Daoy (cell line): Measurements from ENCODE around the gene ARSD. TPM values are rescaled to one million over a fixed set of nuclear protein-coding genes. Genes with fewer than 3 reads are reported as not detected.
"Not testable (repeated sequence)": the region's sequence is repeated elsewhere in the genome, so short reads cannot be mapped to it uniquely, and the experiment has no call there.

Experiments used
- DNase-seq: peaks from one replicate; pipeline ENCODE4 v3.0.0-alpha.2; 2015; ENCODE audit warnings: low read depth
- total RNA-seq: library from RNA; depleted of rRNA; stranded (reverse); fragments of >200 nt; shearing (Covaris generic); gene quantifications from 2 replicates; pipeline ENCODE4 v1.2.3, GENCODE V29; 2014; rRNA removed

ARSD gene, protein sequence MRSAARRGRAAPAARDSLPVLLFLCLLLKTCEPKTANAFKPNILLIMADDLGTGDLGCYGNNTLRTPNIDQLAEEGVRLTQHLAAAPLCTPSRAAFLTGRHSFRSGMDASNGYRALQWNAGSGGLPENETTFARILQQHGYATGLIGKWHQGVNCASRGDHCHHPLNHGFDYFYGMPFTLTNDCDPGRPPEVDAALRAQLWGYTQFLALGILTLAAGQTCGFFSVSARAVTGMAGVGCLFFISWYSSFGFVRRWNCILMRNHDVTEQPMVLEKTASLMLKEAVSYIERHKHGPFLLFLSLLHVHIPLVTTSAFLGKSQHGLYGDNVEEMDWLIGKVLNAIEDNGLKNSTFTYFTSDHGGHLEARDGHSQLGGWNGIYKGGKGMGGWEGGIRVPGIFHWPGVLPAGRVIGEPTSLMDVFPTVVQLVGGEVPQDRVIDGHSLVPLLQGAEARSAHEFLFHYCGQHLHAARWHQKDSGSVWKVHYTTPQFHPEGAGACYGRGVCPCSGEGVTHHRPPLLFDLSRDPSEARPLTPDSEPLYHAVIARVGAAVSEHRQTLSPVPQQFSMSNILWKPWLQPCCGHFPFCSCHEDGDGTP
- 7.6 and 9.1 TPM in 2 replicates for total RNA-seq

DNA sequence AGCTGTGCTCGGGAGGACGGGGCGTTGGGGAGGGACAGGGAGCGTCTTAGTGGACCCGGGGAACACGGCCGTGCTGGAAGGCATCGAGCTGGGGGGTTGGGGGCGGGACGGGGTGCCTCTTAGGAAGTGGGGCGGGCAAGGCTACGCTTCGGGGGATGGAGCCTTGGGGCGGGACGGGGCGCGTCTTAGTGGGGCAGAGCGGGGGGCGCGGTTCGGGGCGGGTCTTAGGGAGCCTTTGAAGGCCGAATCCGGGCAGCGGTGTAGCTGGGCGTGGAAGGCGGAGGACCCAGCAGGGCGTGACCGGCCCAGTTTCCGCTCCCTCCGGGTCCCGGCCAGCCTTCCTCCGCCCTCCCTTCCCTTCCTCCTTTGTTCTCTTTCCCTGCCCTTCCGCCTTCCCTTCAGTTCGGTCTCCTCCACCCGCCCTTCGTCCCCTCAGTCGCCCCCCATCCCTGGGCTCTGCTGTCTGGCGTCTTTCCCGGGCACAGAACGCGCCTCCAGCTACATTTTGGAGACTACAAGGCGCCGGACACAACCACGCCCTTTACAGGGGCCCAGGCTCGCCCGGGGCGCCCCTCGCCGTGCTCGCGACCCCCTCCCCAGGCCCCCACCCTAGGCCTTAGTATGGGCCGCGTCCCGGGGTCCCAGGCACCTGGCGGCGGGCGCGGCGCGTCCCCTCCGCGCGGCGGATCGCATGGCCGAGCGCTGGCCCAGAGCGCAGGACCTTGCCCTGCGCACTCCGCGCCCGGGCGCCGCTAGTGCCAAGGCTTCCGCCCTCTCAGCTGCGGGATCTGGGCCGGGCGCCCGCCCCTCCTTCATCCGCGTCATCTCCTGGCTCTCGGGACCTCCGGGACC is at the start of gene ARSD:
Gene ARSD, minus strand, starts transcription at position 757 of the 852 bp plus-strand sequence. Its CDS starts 64 bp downstream, at position 693.
- DNase-seq: peak; percentile 84

DNA sequence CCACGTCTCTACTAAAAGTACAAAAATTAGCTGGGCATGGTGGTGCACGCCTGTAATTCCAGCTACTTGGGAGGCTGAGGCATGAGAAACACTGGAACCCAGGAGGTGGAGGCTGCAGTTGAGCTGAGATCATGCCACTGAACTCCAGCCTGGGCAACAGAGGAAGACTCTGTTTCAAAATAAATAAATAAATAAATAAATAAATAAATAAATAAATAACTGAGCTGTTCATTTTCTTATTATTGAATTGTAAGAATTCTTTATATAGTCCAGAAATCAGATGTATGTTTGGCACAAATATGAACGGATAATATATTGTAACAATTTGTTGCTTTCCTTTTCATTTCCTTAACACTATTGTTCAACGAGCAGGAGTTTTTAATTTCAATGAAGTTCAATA is 49.5 kb upstream of the ARSD start:
- not testable (repeated sequence) for DNase-seq

DNA sequence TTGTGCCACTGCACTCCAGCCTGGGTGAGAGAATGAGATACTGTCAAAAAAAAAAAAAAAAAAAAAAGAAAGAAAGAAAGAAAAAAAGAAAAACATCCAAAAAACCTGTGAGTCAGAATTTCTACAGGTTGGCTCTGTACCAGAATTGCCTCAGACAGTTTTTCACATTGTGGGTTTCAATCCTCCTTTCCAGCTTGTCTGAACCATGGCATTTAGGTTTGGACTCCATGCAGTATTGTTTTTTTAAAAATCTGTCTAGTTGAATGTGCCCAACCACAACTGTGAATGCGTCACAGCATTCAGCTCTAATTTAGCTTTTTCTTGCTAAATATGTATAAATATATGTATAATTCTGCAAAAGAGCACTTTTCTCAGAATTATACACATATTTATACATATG is 45.8 kb upstream of the ARSD start:
- DNase-seq: no peak

DNA sequence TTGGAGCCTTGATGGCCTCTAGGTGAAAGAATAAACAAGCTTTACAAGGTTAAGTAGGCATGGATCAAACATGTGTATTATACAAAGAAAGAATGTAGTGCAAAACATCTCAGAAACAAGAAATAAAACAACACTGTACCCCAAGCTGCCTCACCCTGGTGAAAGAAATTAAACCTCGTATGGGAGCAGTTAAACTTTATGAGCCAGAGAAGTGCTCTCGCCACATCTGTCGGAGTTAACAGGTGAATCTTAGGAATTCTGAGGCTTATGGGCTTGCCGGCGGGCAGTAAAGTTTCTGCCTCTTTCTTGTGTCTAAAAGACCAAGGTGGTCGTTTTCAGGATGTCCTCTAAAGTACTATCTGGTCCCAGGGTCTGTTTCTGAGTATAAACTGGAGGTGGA is 43.3 kb upstream of the ARSD start:
- DNase-seq: no peak

DNA sequence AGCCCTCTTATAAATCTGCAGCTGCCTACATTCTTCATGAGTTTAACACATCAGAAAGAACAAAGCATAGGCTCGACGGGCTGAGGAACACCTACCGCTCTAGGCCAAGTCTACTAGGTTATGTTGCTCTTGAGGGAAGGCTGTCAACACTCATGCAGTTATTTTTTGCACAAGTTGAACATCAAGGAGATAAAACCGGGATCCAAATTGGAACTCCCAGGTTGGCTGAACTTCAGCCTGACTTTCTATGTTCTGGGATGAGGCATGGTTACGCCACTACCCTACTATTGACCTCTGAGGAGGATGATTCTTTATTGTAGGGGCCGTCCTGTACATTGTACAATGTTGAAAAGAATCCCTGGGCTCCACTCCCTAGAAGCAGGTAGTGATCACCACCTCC is 39.9 kb upstream of the ARSD start:
- DNase-seq: no peak

DNA sequence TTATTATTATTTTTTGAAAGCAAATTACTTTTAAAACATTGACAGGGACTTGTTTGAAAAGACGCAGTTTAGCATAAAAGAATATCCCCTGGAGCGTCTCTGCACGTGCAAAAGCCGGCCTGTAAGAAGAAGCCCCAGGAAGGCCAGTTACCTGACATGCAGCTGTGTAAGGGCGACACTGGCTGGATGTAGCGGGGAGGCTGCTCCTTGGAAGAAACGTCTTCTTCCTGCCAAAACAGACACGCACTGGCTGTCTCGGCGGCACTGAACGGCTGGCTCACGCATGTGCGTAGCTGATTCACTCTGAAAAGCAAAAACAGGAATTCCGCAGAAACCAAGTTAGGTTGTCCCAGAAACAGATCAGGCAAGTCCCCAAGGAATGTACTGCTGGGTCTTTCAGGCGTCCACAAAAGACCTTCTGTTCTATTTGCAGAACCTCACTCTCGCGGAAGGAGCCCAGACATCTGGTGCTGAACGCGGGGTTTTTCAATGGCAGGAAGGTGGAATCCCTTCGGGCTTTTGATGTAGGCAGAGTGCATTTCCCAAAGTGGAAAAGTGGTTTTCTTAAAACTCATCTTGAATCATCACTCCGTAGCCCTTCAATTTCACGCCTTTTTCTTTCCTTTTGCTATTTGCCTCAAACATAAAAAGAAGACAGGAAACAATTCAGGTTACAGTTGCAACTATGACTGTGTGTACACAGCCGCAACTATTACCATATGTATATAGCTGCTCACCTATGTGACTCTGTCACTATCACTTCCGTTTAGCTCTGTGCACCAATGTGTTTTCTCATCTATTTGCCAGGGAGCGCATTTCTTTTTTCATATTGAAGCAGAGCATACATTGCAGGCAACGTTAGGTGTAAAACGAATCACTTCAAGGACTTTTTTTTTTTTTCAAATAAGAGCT is 39.1 kb upstream of the ARSD start:
- peak; percentile 39 for DNase-seq

DNA sequence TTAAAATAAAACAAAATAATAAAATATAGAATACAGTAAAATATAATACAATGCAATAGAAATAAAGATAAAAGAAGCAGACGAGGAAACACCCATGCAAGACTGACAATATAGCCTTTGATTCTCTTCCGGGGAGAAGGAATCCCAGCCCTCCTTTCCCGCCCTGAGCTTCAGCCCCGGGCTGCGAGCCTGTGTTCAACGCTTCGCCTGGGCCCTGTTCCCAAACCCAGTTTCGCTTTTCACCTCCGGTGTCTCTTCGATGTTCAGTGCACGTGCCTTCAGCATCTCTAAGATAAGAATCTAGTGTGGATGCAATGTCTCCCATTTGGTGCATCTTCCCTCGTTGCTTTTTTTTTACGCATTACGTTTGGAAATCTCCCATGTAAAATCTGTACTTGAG is 38.4 kb upstream of the ARSD start:
- no peak for DNase-seq

DNA sequence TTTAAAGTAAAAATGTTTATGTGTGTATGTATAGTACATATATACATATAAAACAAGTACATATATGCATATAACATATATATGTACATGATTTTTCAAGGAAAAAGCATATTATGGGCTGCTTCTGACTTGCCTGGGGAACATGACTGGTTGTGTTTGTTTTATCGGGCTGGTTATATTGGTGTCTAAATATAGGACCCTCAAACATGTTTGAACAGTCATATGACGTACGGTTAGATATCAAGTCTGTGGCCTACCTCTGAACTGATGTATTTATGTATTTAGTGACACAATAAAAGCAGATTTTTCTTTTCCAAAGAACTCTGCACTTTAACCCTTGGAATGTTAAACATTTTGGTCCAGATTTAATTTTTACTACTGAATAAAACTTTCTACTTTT is 37.9 kb upstream of the ARSD start:
- DNase-seq: no peak

DNA sequence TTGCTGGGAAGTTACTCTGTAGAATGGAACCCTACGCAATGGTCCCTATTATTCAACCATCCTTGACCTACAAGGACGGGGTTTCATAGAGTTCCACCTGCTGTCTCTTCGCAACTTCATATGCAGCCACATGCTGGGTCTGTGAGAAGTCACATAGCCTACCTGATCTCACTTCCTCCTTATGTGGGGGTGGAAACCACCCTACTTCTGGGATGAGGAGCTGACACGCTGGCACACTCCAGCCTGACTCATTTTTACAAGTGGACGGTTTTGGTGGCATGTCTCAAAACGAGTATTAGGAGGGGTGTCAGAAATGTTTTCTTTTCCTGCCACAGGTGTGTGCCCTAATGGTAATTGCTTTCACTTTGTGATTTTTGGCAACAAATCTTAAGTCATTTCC is 36.8 kb upstream of the ARSD start:
- DNase-seq: peak; percentile 49

DNA sequence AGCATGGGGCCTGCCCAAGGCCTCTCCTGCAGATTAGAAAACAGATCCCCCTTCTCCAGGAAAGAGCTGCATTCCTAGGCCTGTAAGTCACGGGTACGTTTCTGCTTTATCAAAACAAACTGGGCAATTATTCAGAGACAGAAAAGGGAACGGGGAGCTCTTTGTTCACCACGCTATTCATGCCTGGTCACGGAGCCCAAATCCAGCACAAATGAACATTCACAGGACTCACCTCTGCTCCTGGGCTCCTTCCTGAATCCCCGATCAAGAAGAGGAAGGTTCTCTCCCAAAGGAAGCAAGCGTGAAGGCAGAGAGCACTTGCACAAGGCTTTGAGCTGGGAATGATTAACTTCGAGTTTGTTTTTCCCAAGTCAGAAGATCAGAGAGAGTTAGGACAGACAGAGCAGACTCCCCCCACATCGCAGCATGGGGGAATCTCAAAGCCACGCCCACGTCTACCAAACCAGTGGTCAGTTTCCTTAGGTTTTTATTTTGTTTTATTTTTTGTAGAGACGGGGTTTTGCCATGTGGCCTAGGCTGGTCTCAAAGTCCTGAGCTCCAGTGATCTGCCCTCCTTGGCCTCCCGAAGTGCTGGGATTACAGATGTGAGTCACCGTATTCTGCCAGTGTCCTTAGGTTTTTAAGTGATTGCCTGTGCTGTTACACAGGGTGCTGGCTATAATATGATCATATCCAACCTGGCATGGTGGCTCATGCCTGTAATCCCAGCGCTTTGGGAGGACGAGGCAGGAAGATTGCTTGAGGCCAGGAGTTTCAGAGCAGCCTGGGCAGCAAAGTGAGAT is 35.1 kb upstream of the ARSD start:
- peak; percentile 56 for DNase-seq

DNA sequence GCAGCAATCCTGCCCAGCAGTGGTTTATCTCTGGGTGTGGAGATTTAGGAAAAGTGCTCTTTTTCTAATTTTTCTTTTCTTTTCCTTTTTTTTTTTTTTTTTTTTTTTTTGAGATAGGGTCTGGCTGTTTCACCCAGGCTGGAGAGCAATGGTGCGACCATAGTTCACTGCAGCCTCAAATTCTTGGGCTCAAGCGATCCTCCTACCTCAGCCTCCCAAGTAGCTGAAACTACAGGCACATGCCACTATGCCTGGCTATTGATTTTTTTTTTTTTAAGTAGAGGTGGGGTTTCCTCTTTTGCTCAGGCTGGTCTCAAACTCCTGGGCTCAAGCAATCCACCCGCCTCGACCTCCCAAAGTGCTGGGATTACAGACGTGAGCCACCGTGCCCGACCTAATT is 34.3 kb upstream of the ARSD start:
- DNase-seq: not testable (repeated sequence)

DNA sequence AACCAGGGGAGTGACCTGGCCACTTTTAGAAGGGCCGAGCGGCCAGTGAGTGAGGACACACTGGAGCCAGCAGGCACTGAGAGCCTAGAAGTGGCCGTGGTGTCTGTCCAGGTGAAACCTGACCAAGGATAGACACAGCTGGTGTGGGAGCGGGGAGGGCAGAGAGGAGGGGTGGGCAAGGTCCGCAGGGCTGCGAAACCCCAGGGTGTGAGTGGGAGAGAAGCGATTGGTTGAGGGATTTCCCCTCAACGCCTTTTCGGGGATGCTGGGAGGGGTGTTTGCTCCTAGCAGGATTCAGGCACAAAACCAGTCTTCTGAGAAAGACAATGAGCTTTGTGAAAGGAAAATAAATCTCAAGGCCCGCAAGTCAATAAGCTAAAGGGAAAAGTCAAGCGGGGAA is 33.2 kb upstream of the ARSD start:
- no peak for DNase-seq

DNA sequence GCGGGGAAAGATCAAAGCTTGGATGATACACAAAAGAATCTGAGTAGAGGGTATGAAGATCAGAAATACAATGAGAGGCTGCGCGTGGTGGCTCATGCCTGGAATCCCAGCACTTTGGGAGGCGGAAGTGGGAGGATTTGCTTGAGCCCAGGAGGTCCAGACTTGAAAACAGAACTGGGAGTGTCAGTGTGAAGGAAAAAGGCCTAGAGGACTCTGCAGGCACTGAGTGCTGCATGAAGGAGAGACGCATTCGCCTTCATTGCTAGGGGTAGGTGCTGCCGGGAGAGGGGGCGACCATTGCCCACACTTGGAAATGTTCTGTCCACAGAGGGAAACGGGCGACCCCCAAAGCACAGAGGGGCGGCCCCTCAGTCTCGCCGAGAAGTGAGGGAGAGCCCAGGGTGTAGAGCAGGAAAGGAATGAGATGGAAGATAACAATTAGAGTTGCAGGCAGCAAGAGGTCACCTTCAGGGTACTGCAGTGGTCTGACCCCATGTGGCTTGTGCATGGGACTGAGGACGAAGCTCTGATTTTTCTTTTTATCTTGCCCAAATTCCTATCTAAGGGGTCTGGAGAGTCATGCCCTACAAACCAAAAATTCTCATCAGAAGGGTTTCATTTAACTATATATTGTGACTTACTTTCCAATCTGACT is 31.8 kb upstream of the ARSD start:
- DNase-seq: no peak

DNA sequence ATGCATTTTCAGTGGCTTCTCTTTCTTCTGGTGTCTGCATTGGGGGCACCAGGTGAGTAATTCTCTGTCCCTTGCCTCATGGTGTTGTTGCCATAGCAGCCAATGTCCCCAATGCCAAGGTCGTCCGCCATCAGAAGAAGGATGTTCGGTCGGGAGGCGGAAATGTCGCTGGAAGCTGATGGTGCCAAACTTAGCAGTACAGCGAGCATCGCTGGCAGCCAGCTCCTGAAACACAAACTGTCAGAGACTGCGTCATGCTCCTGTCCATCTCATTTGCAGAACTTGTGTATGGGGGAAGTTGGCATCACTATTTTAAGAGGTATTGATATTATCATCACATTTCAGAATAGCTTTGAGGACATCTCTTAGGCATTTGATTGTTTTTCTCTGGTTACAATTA is 29.1 kb upstream of the ARSD start:
- no peak for DNase-seq

DNA sequence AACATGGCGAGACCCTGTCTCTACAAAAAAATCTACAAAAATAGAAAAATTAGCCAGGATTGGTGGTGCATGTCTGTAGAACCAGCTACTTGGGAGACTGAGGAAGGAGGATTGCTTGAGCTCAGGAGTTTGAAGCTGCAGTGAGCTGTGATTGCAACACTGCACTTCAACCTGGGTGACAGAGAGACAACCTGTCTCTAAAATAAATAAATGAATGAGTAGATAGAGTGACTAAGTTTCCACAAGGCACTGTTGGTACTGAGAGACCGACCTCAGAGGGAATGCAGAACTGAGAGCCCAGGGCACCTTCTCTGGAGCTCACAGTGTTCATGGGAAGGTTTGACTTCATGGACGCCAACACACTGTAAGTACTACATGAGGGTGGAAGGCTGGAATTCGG is 26.7 kb upstream of the ARSD start:
- no peak for DNase-seq

DNA sequence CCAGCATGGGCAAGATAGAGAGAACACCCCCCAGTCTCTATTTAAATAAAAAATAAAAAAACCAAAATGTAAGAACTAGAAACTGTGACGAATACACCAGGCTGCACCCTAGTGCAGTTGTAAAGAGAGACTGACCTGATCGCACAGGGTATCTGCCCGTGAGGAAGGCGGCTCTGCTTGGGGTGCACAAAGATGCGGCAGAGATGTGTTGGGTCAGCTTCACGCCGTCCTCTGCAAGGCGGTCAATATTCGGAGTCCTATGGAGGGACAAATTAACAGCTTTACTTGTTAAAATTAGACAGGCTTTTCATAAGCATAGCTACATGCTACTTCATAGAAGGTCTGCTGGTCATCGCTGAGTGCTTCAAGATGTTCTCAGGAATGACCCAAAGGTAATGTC is 26.1 kb upstream of the ARSD start:
- DNase-seq: no peak

DNA sequence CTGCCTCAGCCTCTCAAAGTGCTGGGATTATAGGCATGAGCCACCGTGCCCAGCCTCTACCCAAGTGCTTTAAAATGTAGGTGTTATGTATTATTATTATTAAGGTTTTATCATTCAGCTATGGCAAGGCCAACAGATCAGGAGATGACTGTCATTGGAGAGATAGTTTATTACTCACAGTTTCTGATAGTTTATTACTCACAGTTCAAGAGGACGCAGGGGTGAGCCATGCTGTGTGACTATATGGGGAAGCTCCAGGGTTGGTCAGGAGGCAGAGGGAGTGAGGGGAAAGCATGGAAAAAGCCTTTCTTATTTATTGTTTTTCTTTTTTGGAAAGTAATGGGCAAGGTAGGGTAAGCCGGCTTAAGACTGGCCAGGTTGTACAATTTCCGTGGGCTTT is 25.4 kb upstream of the ARSD start:
- DNase-seq: no peak

DNA sequence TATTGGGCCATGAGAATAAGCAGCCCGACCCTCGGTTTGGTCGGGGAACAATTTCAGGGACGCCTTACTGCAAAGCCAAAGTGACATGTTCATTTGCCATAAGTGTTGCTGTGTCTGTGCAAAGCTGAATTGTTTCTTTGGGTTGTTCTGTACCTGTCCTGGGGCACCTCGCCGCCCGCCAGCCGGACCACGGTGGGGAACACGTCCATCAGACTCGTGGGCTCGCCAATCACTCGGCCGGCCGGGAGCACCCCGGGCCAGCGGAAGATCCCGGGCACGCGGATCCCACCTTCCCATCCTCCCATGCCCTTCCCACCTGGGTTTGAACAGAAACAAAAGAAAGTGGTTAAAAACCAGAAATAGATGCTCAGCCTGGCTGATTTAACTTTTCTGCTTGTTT is 8.8 kb upstream of the ARSD start:
- DNase-seq: not testable (repeated sequence)

DNA sequence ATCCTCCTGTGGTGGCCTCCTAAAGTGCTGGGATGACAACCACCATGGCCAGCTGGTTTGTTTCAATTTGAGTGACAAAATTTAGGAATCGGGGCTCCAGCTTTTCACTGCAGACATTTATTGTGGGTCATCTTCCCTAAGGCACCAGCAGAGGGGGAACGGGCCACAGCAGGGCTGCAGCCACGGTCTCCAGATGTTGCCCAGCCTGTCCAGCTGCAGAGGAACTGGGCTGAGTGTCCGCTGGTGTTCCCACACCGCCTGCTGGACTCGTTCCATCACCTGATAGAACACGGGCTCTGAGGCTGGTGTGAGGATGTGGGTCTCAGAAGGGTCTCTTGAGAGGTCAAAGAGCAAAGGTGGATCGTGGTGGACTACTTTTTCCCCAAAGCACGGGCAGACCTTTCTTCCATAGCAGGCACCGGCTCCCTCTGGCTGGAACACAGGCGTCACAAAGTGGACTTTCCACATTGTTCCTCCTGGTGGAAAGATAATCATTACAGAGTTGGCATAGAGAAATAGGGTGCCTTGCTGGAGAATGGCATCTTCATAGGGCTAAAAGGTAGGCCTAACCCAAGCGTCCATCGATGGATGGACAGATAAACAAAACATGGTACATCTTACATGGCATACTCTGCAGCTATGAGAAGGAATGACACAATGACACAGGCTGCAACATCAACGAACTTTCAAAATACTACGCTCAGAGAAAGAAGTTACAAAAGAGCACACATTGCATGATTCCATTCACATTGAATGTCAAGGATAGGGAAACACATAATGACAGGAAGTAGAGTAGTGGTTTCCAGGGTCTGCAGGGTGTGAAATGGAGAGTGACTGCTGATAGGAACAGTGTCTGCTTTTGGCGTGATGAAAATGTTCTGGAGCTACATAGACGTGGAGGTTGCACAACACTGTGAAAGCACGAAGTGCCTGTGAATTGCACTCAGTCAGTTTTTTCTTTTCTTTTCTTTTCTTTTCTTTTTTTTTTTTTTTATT is 5.9 kb upstream of the ARSD start:
- no peak for DNase-seq
